ENCODE results near the gene OR4F6. TPM values are rescaled to one million over a fixed set of nuclear protein-coding genes. Genes with fewer than 3 reads are reported as not detected.

OR4F6 gene
- polyA plus RNA-seq, 1 of the 3 experiments (the other 2 are of a cell fraction) = not detected

GRCh38 chr15:101844916-101845315 is 41.6 kb downstream of the OR4F6 start:
- Histone ChIP-seq H3F3A (replicated peaks; ENCODE audit: insufficient read depth) (no peaks in the 10 kb centered on the region), H3K27ac (ENCODE audit: low read depth in 2 of 2, low read length in 1 of 2) (no peak overlapping the region), H3K27me3 (ENCODE audit: insufficient read depth) (no peaks in the 10 kb centered on the region), H3K79me2 (ENCODE audit: insufficient read depth) (no peaks in the 10 kb centered on the region), H3K4me3 (ENCODE audit: low read depth in 2 of 2, low read length in 1 of 2) (no peak overlapping the region), H3K9me3 (no peaks in the 10 kb centered on the region), H3K9ac (no peak overlapping the region), H3K9me2 (no peaks in the 10 kb centered on the region), H3K4me2 (no peak overlapping the region), H4K20me1 (ENCODE audit: insufficient read depth) (no peaks in the 10 kb centered on the region), H3K4me1 (ENCODE audit: control insufficient read depth in 1 of 2, insufficient read depth in 2 of 2, low read depth in 1 of 2, low read length in 1 of 2) (no peaks in the 10 kb centered on the region), H3K36me3 (replicated peaks in 1 of 2; ENCODE audit: control insufficient read depth in 1 of 2, insufficient read depth in 2 of 2, low read length in 1 of 2) (no peaks in the 10 kb centered on the region), H2AFZ (ENCODE audit: low read depth) (no peak overlapping the region)
- ChIA-PET CTCF (no interaction called here), POLR2A (no interaction called here)
- no peak for DNase-seq
- TF ChIP-seq TAF1 (IDR thresholded peaks at IDR 0.05; ENCODE audit: borderline replicate concordance, low read depth, low read length) = no peak
- TF ChIP-seq CTCF (IDR thresholded peaks at IDR 0.05) = no peak
- no peak for TF ChIP-seq SIN3A (IDR thresholded peaks at IDR 0.05; ENCODE audit: borderline replicate concordance, low read depth, low read length)
- no peak for TF ChIP-seq FOXM1 (IDR thresholded peaks at IDR 0.05; ENCODE audit: low read depth)
- no peak for TF ChIP-seq YY1 (IDR thresholded peaks at IDR 0.05; ENCODE audit: low read depth)
- no peak for TF ChIP-seq SMC3 (IDR thresholded peaks at IDR 0.05; ENCODE audit: low read depth, low read length)
- WGBS (ENCODE audit: low lambda C conversion rate) = 17% methylated on average over 6 of the region's 6 CpGs

GRCh38 chr15:101852356-101852755 is 49.0 kb downstream of the OR4F6 start:
- Histone ChIP-seq H3K27ac (ENCODE audit: low read depth in 2 of 2, low read length in 1 of 2) (no peak overlapping the region), H4K20me1 (ENCODE audit: insufficient read depth) (no peaks in the 10 kb centered on the region), H3K36me3 (replicated peaks in 1 of 2; ENCODE audit: control insufficient read depth in 1 of 2, insufficient read depth in 2 of 2, low read length in 1 of 2) (no peaks in the 10 kb centered on the region), H3F3A (replicated peaks; ENCODE audit: insufficient read depth) (no peaks in the 10 kb centered on the region), H2AFZ (ENCODE audit: low read depth) (no peak overlapping the region), H3K27me3 (ENCODE audit: insufficient read depth) (no peaks in the 10 kb centered on the region; the same call in 1 of the 2 replicates), H3K9me3 (no peaks in the 10 kb centered on the region), H3K79me2 (ENCODE audit: insufficient read depth) (no peaks in the 10 kb centered on the region), H3K4me2 (no peak overlapping the region), H3K9ac (no peak overlapping the region), H3K4me3 (ENCODE audit: low read depth in 2 of 2, low read length in 1 of 2) (no peak overlapping the region), H3K9me2 (no peaks in the 10 kb centered on the region), H3K4me1 (ENCODE audit: control insufficient read depth in 1 of 2, insufficient read depth in 2 of 2, low read depth in 1 of 2, low read length in 1 of 2) (no peaks in the 10 kb centered on the region)
- DNase-seq = no peak
- ChIA-PET CTCF (no interaction called here), POLR2A (no interaction called here)
- 12% methylated on average over 1 of the region's 1 CpG for WGBS (ENCODE audit: low lambda C conversion rate)
- TF ChIP-seq NFIC (IDR thresholded peaks at IDR 0.05; ENCODE audit: borderline replicate concordance) (no peak), TEAD4 (IDR thresholded peaks at IDR 0.05; ENCODE audit: borderline replicate concordance, insufficient read depth) (no peak), JUND (IDR thresholded peaks at IDR 0.05) (no peak), CHD2 (IDR thresholded peaks at IDR 0.05; ENCODE audit: low read length, partially characterized antibody) (no peak)

Small RNA genes within 50 kb of the gene (small RNA-seq; reads per million reads assigned to genes)
- 0 reads per million in 7 experiments for gene RN7SL209P

Other genes starting within 250 kb of the OR4F6 start
- 71.6 and 73.3 TPM in 2 replicates for gene TM2D3, start 151.1 kb upstream of the OR4F6 start, polyA plus RNA-seq (2012; rRNA removed)
- gene TARS3, start 79.0 kb upstream of the OR4F6 start, polyA plus RNA-seq (2012; rRNA removed) = 3.5 and 3.9 TPM in 2 replicates
- gene OR4F15, start 8.7 kb downstream of the OR4F6 start, polyA plus RNA-seq (2012; rRNA removed) = not detected in 2 replicates

All from SK-N-SH (cell line).